H9 (cell line): ENCODE data around the gene MYO5B. TPM values are rescaled to one million over a fixed set of nuclear protein-coding genes. Genes with fewer than 3 reads are reported as not detected.

Experiments
- DNase-seq: peaks from one replicate; pipeline ENCODE4 v3.0.0-alpha.2; 2017
- H2AFZ ChIP-seq: one replicate; pipeline ENCODE4 v1.6.1; 2013; ENCODE audit warnings: mild to moderate bottlenecking, low read length, control low read depth, moderate library complexity
- H2AK5ac ChIP-seq: 2 replicates; pipeline ENCODE4 v1.6.1; 2013; ENCODE audit warnings: low read length, control low read depth, mixed read lengths; ENCODE audit not compliant: insufficient read length
- H2BK120ac ChIP-seq: one replicate; pipeline ENCODE4 v1.6.1; 2013; ENCODE audit warnings: low read depth, mild to moderate bottlenecking, low read length, control low read depth, inconsistent platforms; ENCODE audit not compliant: poor library complexity, severe bottlenecking
- H2BK12ac ChIP-seq: 2 replicates; pipeline ENCODE4 v1.6.1; 2013; ENCODE audit warnings: low read length, control low read depth, mixed read lengths, low read depth; ENCODE audit not compliant: insufficient read length
- H2BK15ac ChIP-seq: 2 replicates; pipeline ENCODE4 v1.6.1; 2013; ENCODE audit warnings: low read depth, low read length, control low read depth
- H2BK20ac ChIP-seq: one replicate; pipeline ENCODE4 v1.6.1; 2013; ENCODE audit warnings: low read depth, mild to moderate bottlenecking, low read length, control low read depth, inconsistent platforms; ENCODE audit not compliant: poor library complexity, severe bottlenecking
- H2BK5ac ChIP-seq: 2 replicates; pipeline ENCODE4 v1.6.1; 2013; ENCODE audit warnings: low read length, control low read depth, mixed read lengths; ENCODE audit not compliant: insufficient read length
- H3K14ac ChIP-seq: 2 replicates; pipeline ENCODE4 v1.6.1; 2013; ENCODE audit warnings: low read length, control low read depth; ENCODE audit not compliant: insufficient read depth
- H3K18ac ChIP-seq: 2 replicates; pipeline ENCODE4 v1.6.1; 2013; ENCODE audit warnings: low read depth, mild to moderate bottlenecking, mixed read lengths, low read length, control low read depth; ENCODE audit not compliant: insufficient read length
- H3K23ac ChIP-seq: 2 replicates; pipeline ENCODE4 v1.6.1; 2013; ENCODE audit warnings: low read length, control low read depth, mixed read lengths, low read depth; ENCODE audit not compliant: insufficient read length
- H3K23me2 ChIP-seq: 2 replicates; pipeline ENCODE4 v1.6.1; 2013; ENCODE audit warnings: low read depth, mild to moderate bottlenecking, mixed read lengths, low read length, control low read depth; ENCODE audit not compliant: insufficient read length, poor library complexity, severe bottlenecking
- H3K27ac ChIP-seq: 2 replicates; pipeline ENCODE4 v1.5.1; 2013; ENCODE audit warnings: low read length, control low read depth, mixed read lengths, low read depth; ENCODE audit not compliant: insufficient read length
- H3K27me3 ChIP-seq: 2 replicates; pipeline ENCODE4 v1.6.1; 2013; ENCODE audit warnings: low read length, control low read depth, inconsistent platforms; ENCODE audit not compliant: insufficient read depth
- H3K4ac ChIP-seq: 2 replicates; pipeline ENCODE4 v1.6.1; 2013; ENCODE audit warnings: low read depth, mild to moderate bottlenecking, control low read depth, inconsistent platforms, low read length, moderate library complexity
- H3K4me1 ChIP-seq: 2 replicates; pipeline ENCODE4 v1.6.1; 2013; ENCODE audit warnings: low read length, control low read depth, inconsistent platforms; ENCODE audit not compliant: insufficient read depth
- H3K4me2 ChIP-seq: 2 replicates; pipeline ENCODE4 v1.6.1; 2013; ENCODE audit warnings: low read length, control low read depth, mixed read lengths; ENCODE audit not compliant: insufficient read length, insufficient read depth
- H3K56ac ChIP-seq: 2 replicates; pipeline ENCODE4 v1.6.1; 2013; ENCODE audit warnings: low read depth, mild to moderate bottlenecking, mixed read lengths, low read length, control low read depth; ENCODE audit not compliant: insufficient read length
- H3K79me1 ChIP-seq: 2 replicates; pipeline ENCODE4 v1.6.1; 2013; ENCODE audit warnings: low read depth, mild to moderate bottlenecking, moderate library complexity, low read length, control low read depth, inconsistent platforms; ENCODE audit not compliant: insufficient read depth, poor library complexity, severe bottlenecking
- H3K79me2 ChIP-seq: 2 replicates; pipeline ENCODE4 v1.6.1; 2013; ENCODE audit warnings: low read length, control low read depth, inconsistent platforms; ENCODE audit not compliant: insufficient read depth
- H3K9ac ChIP-seq: 2 replicates; pipeline ENCODE4 v1.6.1; 2013; ENCODE audit warnings: low read length, control low read depth, mixed read lengths; ENCODE audit not compliant: insufficient read length; ENCODE audit errors: extremely low read depth
- H3K9me3 ChIP-seq: one replicate; pipeline ENCODE4 v1.6.1; 2013; ENCODE audit warnings: low read depth, low read length, inconsistent platforms; ENCODE audit not compliant: control insufficient read depth
- H3T11ph ChIP-seq: one replicate; pipeline ENCODE4 v1.6.1; 2013; ENCODE audit warnings: mild to moderate bottlenecking, low read length, control low read depth, inconsistent platforms
- H4K20me1 ChIP-seq: one replicate; pipeline ENCODE4 v1.6.1; 2013; ENCODE audit not compliant: control insufficient read depth, insufficient read length, insufficient read depth
- H4K5ac ChIP-seq: 2 replicates; pipeline ENCODE4 v1.6.1; 2013; ENCODE audit warnings: low read depth, mild to moderate bottlenecking, mixed read lengths, low read length, control low read depth; ENCODE audit not compliant: insufficient read length
- H4K8ac ChIP-seq: replicated peaks from 2 replicates; pipeline ENCODE4 v1.6.1; 2013; ENCODE audit warnings: low read length, control low read depth, mixed read lengths, low read depth; ENCODE audit not compliant: insufficient read length
- H4K91ac ChIP-seq: 2 replicates; pipeline ENCODE4 v1.6.1; 2013; ENCODE audit warnings: low read depth, mild to moderate bottlenecking, moderate library complexity, mixed read lengths, low read length, control low read depth; ENCODE audit not compliant: insufficient read length
- H3K27ac Mint-ChIP-seq, 3 experiments: 2 replicates in 2 of 3; 3 replicates in 1 of 3; pipeline ENCODE4 v1.8.0; 2020 to 2021; ENCODE audit warnings: mixed read lengths in 3 of 3, mild to moderate bottlenecking in 1 of 3, moderate library complexity in 1 of 3
- H3K27me3 Mint-ChIP-seq: 2 replicates; pipeline ENCODE4 v1.8.0; 2021; ENCODE audit warnings: low read depth, mild to moderate bottlenecking, moderate library complexity, mixed read lengths
- H3K36me3 Mint-ChIP-seq, 3 experiments: 2 replicates in 2 of 3; 3 replicates in 1 of 3; pipeline ENCODE4 v1.8.0; 2020 to 2021; ENCODE audit warnings: low read depth in 3 of 3, mixed read lengths in 3 of 3; ENCODE audit not compliant: insufficient read depth in 1 of 3
- H3K4me1 Mint-ChIP-seq, 2 experiments: 2 replicates each; pipeline ENCODE4 v1.8.0; 2020; ENCODE audit warnings: mixed read lengths in 2 of 2
- H3K4me3 Mint-ChIP-seq, 2 experiments: 2 replicates in 1 of 2; 3 replicates in 1 of 2; pipeline ENCODE4 v1.8.0; 2020 to 2021; ENCODE audit warnings: mild to moderate bottlenecking in 2 of 2, mixed read lengths in 2 of 2, moderate library complexity in 1 of 2
- H3K9me3 Mint-ChIP-seq, 2 experiments: 2 replicates in 1 of 2; 3 replicates in 1 of 2; pipeline ENCODE4 v1.8.0; 2020; ENCODE audit warnings: mild to moderate bottlenecking in 2 of 2, mixed read lengths in 2 of 2, moderate library complexity in 1 of 2
- WGBS: extraction: QIAGEN DNeasy Blood & Tissue Kit; methylation state at CpG from one replicate; pipeline ENCODE4 v1.1.7; 2013; ENCODE audit warnings: missing lambda C conversion rate, low lambda C conversion rate, mixed read lengths; ENCODE audit not compliant: insufficient read length; ENCODE audit errors: extremely low coverage; 5-methylcytosine and 5-hydroxymethylcytosine counted together
- total RNA-seq: library from RNA; stranded (reverse); gene quantifications from 2 replicates; pipeline ENCODE4 v1.2.1, GENCODE V29; 2021
- TF ChIP-seq, protein P1 (sequence below): fragments of 200-600 bp; sonication (generic); conservative IDR thresholded peaks from 3 replicates; pipeline ENCODE4 v1.8.0; 2021; ENCODE audit warnings: antibody characterized with exemption, mild to moderate bottlenecking

Gene MYO5B
- total RNA-seq, 1 experiment from 2014 or later, result 9.3 TPM

DNA sequence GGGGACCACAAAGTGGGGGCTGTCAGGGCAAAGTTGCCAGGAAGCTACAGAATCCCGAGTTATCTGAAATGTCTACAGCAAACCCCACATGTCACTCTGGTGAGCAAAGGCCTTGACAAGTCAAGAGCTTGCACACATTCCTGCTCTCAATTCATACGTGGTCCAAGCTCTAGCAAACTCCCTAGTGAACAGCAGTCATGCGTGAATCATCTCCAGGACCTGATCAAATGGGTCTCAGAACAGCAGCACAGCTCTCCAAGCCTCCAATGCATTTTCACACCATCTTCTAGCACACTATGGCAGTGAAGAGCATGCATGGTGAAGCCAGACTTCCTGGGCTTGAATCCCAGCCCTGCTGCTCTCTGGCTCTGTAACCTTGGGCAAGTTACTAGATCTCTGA, 68.5 kb downstream of the MYO5B start:
- H2AFZ ChIP-seq, result no peak overlapping the region
- no peak overlapping the region for H2AK5ac ChIP-seq
- DNase-seq, result no peak
- H3T11ph ChIP-seq, result no peak overlapping the region
- no peaks in the 10 kb centered on the region for H3K27me3 Mint-ChIP-seq
- H3K79me2 ChIP-seq, result no peaks in the 10 kb centered on the region
- H3K56ac ChIP-seq, result no peak overlapping the region
- no peak overlapping the region for H3K18ac ChIP-seq
- H4K5ac ChIP-seq, result no peak overlapping the region
- TF ChIP-seq, protein P1, sequence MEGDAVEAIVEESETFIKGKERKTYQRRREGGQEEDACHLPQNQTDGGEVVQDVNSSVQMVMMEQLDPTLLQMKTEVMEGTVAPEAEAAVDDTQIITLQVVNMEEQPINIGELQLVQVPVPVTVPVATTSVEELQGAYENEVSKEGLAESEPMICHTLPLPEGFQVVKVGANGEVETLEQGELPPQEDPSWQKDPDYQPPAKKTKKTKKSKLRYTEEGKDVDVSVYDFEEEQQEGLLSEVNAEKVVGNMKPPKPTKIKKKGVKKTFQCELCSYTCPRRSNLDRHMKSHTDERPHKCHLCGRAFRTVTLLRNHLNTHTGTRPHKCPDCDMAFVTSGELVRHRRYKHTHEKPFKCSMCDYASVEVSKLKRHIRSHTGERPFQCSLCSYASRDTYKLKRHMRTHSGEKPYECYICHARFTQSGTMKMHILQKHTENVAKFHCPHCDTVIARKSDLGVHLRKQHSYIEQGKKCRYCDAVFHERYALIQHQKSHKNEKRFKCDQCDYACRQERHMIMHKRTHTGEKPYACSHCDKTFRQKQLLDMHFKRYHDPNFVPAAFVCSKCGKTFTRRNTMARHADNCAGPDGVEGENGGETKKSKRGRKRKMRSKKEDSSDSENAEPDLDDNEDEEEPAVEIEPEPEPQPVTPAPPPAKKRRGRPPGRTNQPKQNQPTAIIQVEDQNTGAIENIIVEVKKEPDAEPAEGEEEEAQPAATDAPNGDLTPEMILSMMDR, result no peak
- no peaks in the 10 kb centered on the region for H3K79me1 ChIP-seq
- H2BK120ac ChIP-seq, result no peak overlapping the region
- H3K27ac ChIP-seq, result no peak overlapping the region
- H3K4me1 ChIP-seq, result peaks cover 7% of the 10 kb centered on the region
- no peak overlapping the region for H3K23ac ChIP-seq
- no peak overlapping the region for H2BK5ac ChIP-seq
- H4K8ac ChIP-seq, result no peak overlapping the region
- no peak overlapping the region for H2BK15ac ChIP-seq
- H3K27ac Mint-ChIP-seq, result no peak overlapping the region
- no CpG with 5 or more reads among the region's 3 CpGs for WGBS
- H3K27me3 ChIP-seq, result no peaks in the 10 kb centered on the region
- H2BK20ac ChIP-seq, result no peak overlapping the region
- H3K4me3 Mint-ChIP-seq, result no peak overlapping the region
- H3K9me3 ChIP-seq, result no peaks in the 10 kb centered on the region
- no peak overlapping the region for H3K9ac ChIP-seq
- no peak overlapping the region for H3K14ac ChIP-seq
- H3K23me2 ChIP-seq, result no peaks in the 10 kb centered on the region
- no peak overlapping the region for H2BK12ac ChIP-seq
- peaks cover 40 to 41% of the 10 kb centered on the region in 2 experiments for H3K4me1 Mint-ChIP-seq
- H4K91ac ChIP-seq, result no peak overlapping the region
- no peaks in the 10 kb centered on the region for H3K36me3 Mint-ChIP-seq
- no peaks in the 10 kb centered on the region for H3K9me3 Mint-ChIP-seq
- H4K20me1 ChIP-seq, result no peaks in the 10 kb centered on the region
- H3K4me2 ChIP-seq, result no peak overlapping the region
- H3K4ac ChIP-seq, result no peak overlapping the region
